Panc1 (cell line): ENCODE data around the gene SHB. TPM values are rescaled to one million over a fixed set of nuclear protein-coding genes. Genes with fewer than 3 reads are reported as not detected.

Experiments
- ATAC-seq: fragments of 200-7000 bp; cut with Tn5 transposase; 2 replicates; pipeline ENCODE4 v1.9.1; 2020; ENCODE audit warnings: mild to moderate bottlenecking, moderate library complexity
- BruUV-seq: library from RNA; stranded (reverse); fragments of 400-500 nt; replicated peaks from 2 replicates; lab custom pipeline; 2021; lab: Mats Ljungman, UMichigan
- CTCF ChIA-PET: fragments of 300-600 bp; sonication (Branson Sonifier 250); formaldehyde crosslinking; loops from one replicate; lab custom pipeline; 2022; ENCODE audit warnings: antibody characterized with exemption; lab: Charles Lee
- POLR2A ChIA-PET: fragments of 300-600 bp; sonication (Branson Sonifier 250); formaldehyde crosslinking; loops from one replicate; lab custom pipeline; 2022; ENCODE audit warnings: antibody characterized with exemption; lab: Charles Lee
- DNase-seq: peaks from one replicate; pipeline ENCODE4 v3.0.0-alpha.2; 2010; ENCODE audit warnings: low read depth, low spot score
- H3K27ac ChIP-seq: 2 replicates; pipeline ENCODE4 v1.5.1; 2011; ENCODE audit warnings: mild to moderate bottlenecking, low read length, inconsistent platforms
- H3K27me3 ChIP-seq: fragments of 200-500 bp; sonication (Bioruptor generic); 2 replicates; pipeline ENCODE4 v1.6.0; 2014; ENCODE audit warnings: low read length, inconsistent platforms; ENCODE audit not compliant: control insufficient read depth, insufficient read depth
- H3K36me3 ChIP-seq: fragments of 200-500 bp; sonication (Bioruptor generic); 2 replicates; pipeline ENCODE4 v1.5.1; 2014; ENCODE audit warnings: inconsistent platforms, mild to moderate bottlenecking, low read length, moderate library complexity; ENCODE audit not compliant: control insufficient read depth, insufficient read depth
- H3K4me1 ChIP-seq: 2 replicates; pipeline ENCODE4 v1.5.1; 2011; ENCODE audit warnings: inconsistent platforms, mild to moderate bottlenecking, low read length, moderate library complexity; ENCODE audit not compliant: control insufficient read depth, insufficient read depth
- H3K4me3 ChIP-seq, 2 experiments: 2 replicates each; pipeline ENCODE4 v1.5.1; 2011 to 2012; ENCODE audit warnings: low read depth in 2 of 2, low read length in 2 of 2, mild to moderate bottlenecking in 2 of 2, inconsistent platforms in 1 of 2, moderate library complexity in 1 of 2
- H3K9me3 ChIP-seq: fragments of 200-500 bp; sonication (Bioruptor generic); 2 replicates; pipeline ENCODE4 v1.5.1; 2014; ENCODE audit warnings: low read depth, mild to moderate bottlenecking, inconsistent platforms, low read length, moderate library complexity; ENCODE audit not compliant: control insufficient read depth, insufficient read depth
- POLR2AphosphoS5 ChIP-seq: IDR thresholded peaks from 2 replicates; pipeline ENCODE4 v1.6.1; 2012; ENCODE audit warnings: mild to moderate bottlenecking, low read depth, low read length, moderate library complexity
- REST ChIP-seq, 2 experiments: IDR thresholded peaks; 2 replicates each; pipeline ENCODE4 v1.6.1; 2011 to 2012; ENCODE audit warnings: low read depth in 2 of 2, control low read depth in 1 of 2, low read length in 1 of 2, mild to moderate bottlenecking in 1 of 2, moderate library complexity in 1 of 2; ENCODE audit not compliant: insufficient read depth in 1 of 2
- SIN3A ChIP-seq: IDR thresholded peaks from 2 replicates; pipeline ENCODE4 v1.6.1; 2012; ENCODE audit warnings: low read depth, mild to moderate bottlenecking, low read length, moderate library complexity, borderline replicate concordance; ENCODE audit not compliant: insufficient read depth
- TCF7L2 ChIP-seq: IDR thresholded peaks from 2 replicates; pipeline ENCODE4 v1.6.1; 2011; ENCODE audit warnings: mild to moderate bottlenecking, low read depth, low read length, inconsistent platforms
- in situ Hi-C: cut with HindIII; loops from 2 replicates; pipeline ENCODE4 v1.10.0; 2016; ENCODE audit warnings: low sequenced_read_pairs, low pct_unique_long_range_greater_than_20kb
- intact Hi-C: fragments of 100-400 bp; cut with micrococcal nuclease; formaldehyde crosslinking; loops from one replicate; pipeline ENCODE4 v1.10.0; 2022; ENCODE audit not compliant: unreplicated experiment
- total RNA-seq: library from RNA; stranded (reverse); gene quantifications from one replicate; pipeline ENCODE4 v1.2.1, GENCODE V29; 2021; ENCODE audit not compliant: unreplicated experiment
- TF ChIP-seq, protein P1 (sequence below): fragments of 450-650 bp; IDR thresholded peaks from 2 replicates; pipeline ENCODE4 v1.5.1; 2017; ENCODE audit warnings: mild to moderate bottlenecking

The SHB gene
- total RNA-seq, 1 experiment from 2014 or later: 59.9 TPM

DNA sequence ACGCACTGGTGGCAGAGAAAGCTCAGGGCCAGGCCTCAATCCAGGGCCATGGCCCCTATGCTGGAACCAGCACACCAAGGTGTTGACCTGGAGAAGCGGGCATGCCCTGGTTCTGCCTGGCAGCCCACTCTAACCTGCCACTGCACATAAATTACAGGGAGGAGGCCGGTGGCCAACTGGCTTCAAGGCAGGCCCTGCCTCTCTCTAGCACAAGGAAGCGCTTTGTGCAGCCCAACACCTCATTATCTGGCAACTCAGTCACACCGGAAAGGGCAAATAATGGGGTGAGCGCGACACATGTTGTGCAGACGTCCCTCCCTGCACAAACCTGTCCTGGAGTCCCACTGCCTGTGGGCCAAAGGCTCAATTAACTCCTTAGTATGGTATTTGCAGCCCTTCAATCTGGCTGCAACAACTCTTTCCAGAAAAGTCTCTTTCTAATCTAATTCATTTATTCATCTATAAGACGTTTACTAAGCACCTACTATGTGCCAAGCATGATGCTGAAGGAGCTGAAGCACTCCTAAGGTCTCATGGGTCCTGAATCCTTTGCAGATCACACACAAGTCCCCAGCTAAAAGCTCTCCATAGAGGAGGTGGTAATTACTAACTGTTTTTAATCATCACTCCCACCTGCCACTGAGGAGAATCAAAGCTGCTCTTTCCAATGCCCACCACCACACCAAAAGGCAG lies 24.9 kb downstream of the SHB start:
- no peaks in the 10 kb centered on the region for H3K9me3 ChIP-seq
- H3K36me3 ChIP-seq: no peaks in the 10 kb centered on the region; the same call in 1 of the 2 replicates
- in situ Hi-C loops: no loop called here
- CTCF ChIA-PET: no interaction called here
- POLR2A ChIA-PET: no interaction called here
- peak overlapping the region; percentile 99 for H3K27ac ChIP-seq
- H3K4me1 ChIP-seq: peaks cover 90% of the 10 kb centered on the region
- BruUV-seq: no TSS peak
- no peak for ATAC-seq
- intact Hi-C loops: no loop called here
- no peaks in the 10 kb centered on the region for H3K27me3 ChIP-seq
- no peak for DNase-seq
- TF ChIP-seq TCF7L2 (no peak), REST (IDR thresholded peaks at IDR 0.05; ENCODE audit: insufficient read depth in 1 of 2, low read depth in 2 of 2, low read length in 1 of 2) (no peak), POLR2AphosphoS5 (no peak), SIN3A (no peak)
- TF ChIP-seq, protein P1, sequence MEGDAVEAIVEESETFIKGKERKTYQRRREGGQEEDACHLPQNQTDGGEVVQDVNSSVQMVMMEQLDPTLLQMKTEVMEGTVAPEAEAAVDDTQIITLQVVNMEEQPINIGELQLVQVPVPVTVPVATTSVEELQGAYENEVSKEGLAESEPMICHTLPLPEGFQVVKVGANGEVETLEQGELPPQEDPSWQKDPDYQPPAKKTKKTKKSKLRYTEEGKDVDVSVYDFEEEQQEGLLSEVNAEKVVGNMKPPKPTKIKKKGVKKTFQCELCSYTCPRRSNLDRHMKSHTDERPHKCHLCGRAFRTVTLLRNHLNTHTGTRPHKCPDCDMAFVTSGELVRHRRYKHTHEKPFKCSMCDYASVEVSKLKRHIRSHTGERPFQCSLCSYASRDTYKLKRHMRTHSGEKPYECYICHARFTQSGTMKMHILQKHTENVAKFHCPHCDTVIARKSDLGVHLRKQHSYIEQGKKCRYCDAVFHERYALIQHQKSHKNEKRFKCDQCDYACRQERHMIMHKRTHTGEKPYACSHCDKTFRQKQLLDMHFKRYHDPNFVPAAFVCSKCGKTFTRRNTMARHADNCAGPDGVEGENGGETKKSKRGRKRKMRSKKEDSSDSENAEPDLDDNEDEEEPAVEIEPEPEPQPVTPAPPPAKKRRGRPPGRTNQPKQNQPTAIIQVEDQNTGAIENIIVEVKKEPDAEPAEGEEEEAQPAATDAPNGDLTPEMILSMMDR: no peak
- no peak overlapping the region for H3K4me3 ChIP-seq

GRCh38 chr9:38042626-38043357 lies 26.2 kb downstream of the SHB start:
- ChIA-PET POLR2A (no interaction called here), CTCF (interaction anchor here (0.5 kb wide), 1 partner anchor 21 kb away, joined by 4 read pairs; no protein-coding TSS in a partner anchor)
- Histone ChIP-seq H3K27me3 (no peaks in the 10 kb centered on the region), H3K4me1 (peaks cover 93% of the 10 kb centered on the region), H3K9me3 (no peaks in the 10 kb centered on the region), H3K36me3 (no peaks in the 10 kb centered on the region; the same call in 1 of the 2 replicates), H3K27ac (peak overlapping the region; percentile 99), H3K4me3 (no peak overlapping the region)
- TF ChIP-seq, protein P1: no peak
- TF ChIP-seq TCF7L2 (no peak), REST (IDR thresholded peaks at IDR 0.05; ENCODE audit: insufficient read depth in 1 of 2, low read depth in 2 of 2, low read length in 1 of 2) (no peak), POLR2AphosphoS5 (no peak; the same call in 1 of the 2 replicates), SIN3A (no peak)
- ATAC-seq (no peak), DNase-seq (no peak)
- intact Hi-C loops (no loop called here), in situ Hi-C loops (no loop called here)
- BruUV-seq: no TSS peak
